B cell (primary cell): ENCODE results near the gene ADGRD1. TPM values are rescaled to one million over a fixed set of nuclear protein-coding genes. Genes with fewer than 3 reads are reported as not detected.

Experiments used
- ATAC-seq: fragments of 200-7000 bp; cut with Tn5 transposase; one replicate; pipeline ENCODE4 v1.10.0; 2021; ENCODE audit warnings: low read depth, mild to moderate bottlenecking, moderate number of reproducible peaks, moderate library complexity
- CTCF ChIA-PET: fragments of 350-600 bp; sonication (Branson Sonifier 250); formaldehyde crosslinking; loops from one replicate; lab custom pipeline; 2021; ENCODE audit warnings: antibody characterized with exemption, inconsistent platforms; lab: Charles Lee
- POLR2A ChIA-PET: fragments of 350-600 bp; sonication (Branson Sonifier 250); formaldehyde crosslinking; loops from one replicate; lab custom pipeline; 2021; ENCODE audit warnings: antibody characterized with exemption; lab: Charles Lee
- DNase-seq: peaks from one replicate; pipeline ENCODE4 v3.0.0; 2013
- H2AFZ ChIP-seq: 2 replicates; pipeline ENCODE4 v1.6.1; 2012; ENCODE audit warnings: mild to moderate bottlenecking, low read depth, low read length; ENCODE audit not compliant: insufficient read depth, poor library complexity, severe bottlenecking
- H3K27ac ChIP-seq, 2 donors: 1 replicate in 1 of 2; 2 replicates in 1 of 2; pipeline ENCODE4 v1.5.1; 2012 to 2013; ENCODE audit warnings: low read length in 2 of 2, mild to moderate bottlenecking in 2 of 2, moderate library complexity in 1 of 2
- H3K27me3 ChIP-seq, 4 experiments: fragments of 200-600 bp in 1 of 4; sonication (generic) in 1 of 4; replicated peaks in 1 of 4; 1 replicate in 2 of 4; 2 replicates in 2 of 4; pipeline versions ENCODE4 v1.6.1 to v1.7.0; 2013 to 2016; ENCODE audit warnings: low read length in 3 of 4, mild to moderate bottlenecking in 2 of 4, mixed read lengths in 1 of 4, moderate library complexity in 1 of 4; ENCODE audit not compliant: insufficient read depth in 4 of 4, control insufficient read depth in 3 of 4; ENCODE audit errors: control extremely low read depth in 1 of 4
- H3K36me3 ChIP-seq, 2 experiments: replicated peaks in 1 of 2; 1 replicate in 1 of 2; 2 replicates in 1 of 2; pipeline versions ENCODE4 v1.6.1 to v1.7.1; 2013; ENCODE audit warnings: low read length in 1 of 2; ENCODE audit not compliant: insufficient read depth in 2 of 2, control insufficient read depth in 1 of 2; ENCODE audit errors: control extremely low read depth in 1 of 2, extremely low read depth in 1 of 2
- H3K4me1 ChIP-seq, 2 donors: fragments of 200-600 bp in 1 of 2; sonication (generic) in 1 of 2; 1 replicate in 1 of 2; 2 replicates in 1 of 2; pipeline versions ENCODE4 v1.5.1 to v1.6.1; 2013 to 2017; ENCODE audit warnings: low read length in 2 of 2; ENCODE audit not compliant: control insufficient read depth in 2 of 2, insufficient read depth in 2 of 2
- H3K4me2 ChIP-seq: replicated peaks from 2 replicates; pipeline ENCODE3; 2012; ENCODE audit warnings: mild to moderate bottlenecking, low read depth, low read length; ENCODE audit not compliant: poor library complexity, severe bottlenecking
- H3K4me3 ChIP-seq, 5 experiments: fragments of 200-600 bp in 1 of 5; sonication (generic) in 1 of 5; 1 replicate in 3 of 5; 2 replicates in 2 of 5; pipeline versions ENCODE4 v1.5.1 to v1.7.0; 2011 to 2016; ENCODE audit warnings: low read length in 4 of 5, mild to moderate bottlenecking in 4 of 5, low read depth in 2 of 5, control low read depth in 1 of 5, moderate library complexity in 1 of 5; ENCODE audit not compliant: insufficient read depth in 1 of 5; ENCODE audit errors: control extremely low read depth in 1 of 5, extremely low read depth in 1 of 5
- H3K79me2 ChIP-seq: fragments of 200-600 bp; sonication (generic); one replicate; pipeline ENCODE4 v1.6.0; 2016; ENCODE audit warnings: low read length; ENCODE audit not compliant: control insufficient read depth, insufficient read depth
- H3K9ac ChIP-seq: fragments of 200-600 bp; sonication (generic); 2 replicates; pipeline ENCODE4 v1.6.1; 2017; ENCODE audit warnings: mild to moderate bottlenecking, low read length, moderate library complexity
- H3K9me3 ChIP-seq, 3 donors: one replicate each; pipeline versions ENCODE4 v1.6.1 to v1.7.1; 2013; ENCODE audit warnings: low read length in 2 of 3; ENCODE audit not compliant: control insufficient read depth in 2 of 3, insufficient read depth in 1 of 3; ENCODE audit errors: control extremely low read depth in 1 of 3
- H4K20me1 ChIP-seq: 2 replicates; pipeline ENCODE4 v1.6.0; 2012; ENCODE audit warnings: mild to moderate bottlenecking, low read length; ENCODE audit not compliant: insufficient read depth, control insufficient read depth, poor library complexity, severe bottlenecking
- H3K27ac Mint-ChIP-seq: one replicate; pipeline ENCODE4 v1.8.0; 2021; ENCODE audit warnings: mixed read lengths
- H3K27me3 Mint-ChIP-seq: one replicate; pipeline ENCODE4 v1.8.0; 2021; ENCODE audit warnings: mixed read lengths
- H3K4me1 Mint-ChIP-seq: one replicate; pipeline ENCODE4 v1.8.0; 2021; ENCODE audit warnings: mixed read lengths
- H3K4me3 Mint-ChIP-seq: one replicate; pipeline ENCODE4 v1.8.0; 2021; ENCODE audit warnings: mixed read lengths
- H3K9me3 Mint-ChIP-seq: one replicate; pipeline ENCODE4 v1.8.0; 2022; ENCODE audit warnings: mixed read lengths; ENCODE audit not compliant: insufficient read depth
- CTCF ChIP-seq: fragments of 200-600 bp; IDR thresholded peaks from one replicate; pipeline ENCODE4 v1.8.0; 2022; ENCODE audit warnings: antibody characterized with exemption, mild to moderate bottlenecking
- EZH2 ChIP-seq: IDR thresholded peaks from 2 replicates; pipeline ENCODE4 v1.6.1; 2012; ENCODE audit warnings: borderline replicate concordance, low read depth, mild to moderate bottlenecking, moderate library complexity, low read length; ENCODE audit not compliant: insufficient read depth, poor library complexity, severe bottlenecking
- WGBS: methylation state at CpG from one replicate; pipeline ENCODE4 v1.1.5; 2013; ENCODE audit warnings: missing lambda C conversion rate; ENCODE audit not compliant: insufficient coverage; 5-methylcytosine and 5-hydroxymethylcytosine counted together
- intact Hi-C: fragments of 100-400 bp; cut with micrococcal nuclease; formaldehyde crosslinking; loops from one replicate; pipeline ENCODE4 v1.10.0; 2022
- polyA plus RNA-seq: library from polyadenylated mRNA; depleted of rRNA; stranded (reverse); fragments of >200 nt; gene quantifications from 2 replicates; pipeline ENCODE4 v1.2.3, GENCODE V29; 2012
- total RNA-seq, 2 donors: library from RNA; stranded (reverse); fragments of 120-200 nt in 1 of 2; gene quantifications; 1 replicate in 1 of 2; 2 replicates in 1 of 2; pipeline versions ENCODE4 v1.2.3 to v1.2.4, GENCODE V29; 2013 to 2022

Gene ADGRD1
- total and polyA plus RNA-seq, 2 donors (not counting 1 experiment from before 2014, with no cell fraction given), result 1.1 to 2.2 TPM

DNA sequence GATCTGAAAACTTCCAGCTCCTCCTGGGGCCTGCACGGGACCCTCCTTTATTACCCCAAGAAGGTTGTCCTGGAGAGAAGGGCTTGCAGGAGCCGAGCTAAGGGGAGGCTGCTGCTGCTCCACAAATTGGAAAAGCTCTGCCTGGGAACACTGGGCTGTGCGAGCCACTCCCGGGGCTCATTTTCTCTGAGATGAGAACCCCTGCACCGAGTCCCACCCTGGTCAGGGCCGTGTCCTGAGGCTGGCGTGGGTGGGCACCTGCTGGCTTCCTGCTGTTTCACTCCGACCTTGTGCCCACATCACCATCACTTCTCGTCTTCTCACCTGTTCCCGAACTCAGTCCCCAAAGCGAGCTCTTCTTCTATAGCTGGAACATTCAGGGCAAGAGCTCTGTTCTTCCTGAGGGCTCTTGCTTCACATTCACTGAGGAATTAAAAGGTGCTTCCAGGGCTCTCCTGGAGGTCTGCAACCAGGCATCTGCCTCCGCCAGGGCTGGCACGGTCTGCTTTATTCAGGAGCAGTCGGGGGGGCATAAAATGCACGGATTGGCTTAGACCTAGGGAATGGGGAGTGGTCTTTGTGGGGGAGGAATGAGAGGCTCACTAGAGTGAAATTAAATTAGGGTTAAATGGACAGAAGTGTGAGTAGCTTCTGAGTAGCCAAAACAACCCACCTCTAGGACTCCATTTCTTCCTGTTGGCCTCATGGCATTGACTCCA lies 98.5 kb downstream of the ADGRD1 start:
- TF ChIP-seq EZH2 (no peak), CTCF (no peak)
- Histone ChIP-seq H3K4me2 (no peak overlapping the region), H3K4me3 (no peak overlapping the region), H3K9me3 (no peaks in the 10 kb centered on the region), H2AFZ (no peak overlapping the region), H3K36me3 (no peaks in the 10 kb centered on the region), H4K20me1 (no peaks in the 10 kb centered on the region), H3K9ac (no peak overlapping the region), H3K79me2 (no peaks in the 10 kb centered on the region), H3K27me3 (peaks cover 0 to 1% (median 0%) of the 10 kb centered on the region in 4 experiments), H3K27ac (no peak overlapping the region), H3K4me1 (peaks cover 5 to 11% of the 10 kb centered on the region in 2 donors)
- Mint-ChIP-seq H3K27ac (no peak overlapping the region), H3K4me3 (no peak overlapping the region), H3K4me1 (peaks cover 10% of the 10 kb centered on the region), H3K9me3 (no peaks in the 10 kb centered on the region), H3K27me3 (peaks cover 24% of the 10 kb centered on the region)
- CTCF ChIA-PET, result no interaction called here
- POLR2A ChIA-PET, result no interaction called here
- WGBS, result 88% methylated on average over 10 of the region's 15 CpGs
- no peak for ATAC-seq
- intact Hi-C loops, result no loop called here
- no peak for DNase-seq

GRCh38 chr12:131052929-131053328 lies 99.2 kb downstream of the ADGRD1 start:
- TF ChIP-seq EZH2 (no peak), CTCF (no peak)
- Histone ChIP-seq H3K9ac (no peak overlapping the region), H3K9me3 (no peaks in the 10 kb centered on the region), H3K36me3 (no peaks in the 10 kb centered on the region), H3K4me3 (no peak overlapping the region), H3K4me1 (peaks cover under 1 to 4% of the 10 kb centered on the region in 2 donors), H3K4me2 (no peak overlapping the region), H4K20me1 (no peaks in the 10 kb centered on the region), H3K79me2 (no peaks in the 10 kb centered on the region), H3K27me3 (no peaks in the 10 kb centered on the region), H3K27ac (no peak overlapping the region), H2AFZ (no peak overlapping the region)
- intact Hi-C loops, result no loop called here
- ChIA-PET POLR2A (no interaction called here), CTCF (no interaction called here)
- ATAC-seq, result no peak
- peaks cover 28% of the 10 kb centered on the region for H3K27me3 Mint-ChIP-seq
- H3K4me3 Mint-ChIP-seq, result no peak overlapping the region
- no peak overlapping the region for H3K27ac Mint-ChIP-seq
- DNase-seq, result no peak
- no peaks in the 10 kb centered on the region for H3K9me3 Mint-ChIP-seq
- 91% methylated on average over 5 of the region's 5 CpGs for WGBS
- H3K4me1 Mint-ChIP-seq, result peaks cover 7% of the 10 kb centered on the region
